SU-DHL-6 (cell line): ENCODE data around the gene MCU.

Experiments used
- H2AFZ ChIP-seq: fragments of 200-600 bp; sonication (generic); 2 replicates; pipeline ENCODE4 v1.6.1; 2014; ENCODE audit warnings: low read depth, mild to moderate bottlenecking, moderate library complexity, mixed read lengths, antibody characterized with exemption, low read length; ENCODE audit not compliant: severe bottlenecking
- H3F3A ChIP-seq: fragments of 200-600 bp; shearing (Covaris generic); 2 replicates; pipeline ENCODE4 v1.6.0; 2016; ENCODE audit warnings: antibody characterized with exemption, mild to moderate bottlenecking; ENCODE audit not compliant: insufficient read depth
- H3K27ac ChIP-seq: fragments of 200-600 bp; sonication (generic); 2 replicates; pipeline ENCODE4 v1.5.1; 2016; ENCODE audit warnings: low read depth, mild to moderate bottlenecking, low read length, moderate library complexity, mixed read lengths
- H3K27me3 ChIP-seq: fragments of 200-600 bp; sonication (generic), shearing (Covaris generic); 2 replicates; pipeline ENCODE4 v1.6.0; 2014; ENCODE audit warnings: mild to moderate bottlenecking, low read length
- H3K36me3 ChIP-seq: fragments of 200-600 bp; sonication (generic); 2 replicates; pipeline ENCODE4 v1.6.1; 2014; ENCODE audit warnings: mild to moderate bottlenecking, low read length, mixed read lengths
- H3K4me2 ChIP-seq: fragments of 300-600, 200-600 bp; shearing (Covaris generic), sonication (generic); 2 replicates; pipeline ENCODE4 v1.6.0; 2014; ENCODE audit warnings: low read length, low read depth, mild to moderate bottlenecking; ENCODE audit not compliant: poor library complexity, severe bottlenecking
- H3K4me3 ChIP-seq: fragments of 200-600 bp; sonication (generic); 2 replicates; pipeline ENCODE4 v1.5.1; 2014; ENCODE audit warnings: antibody characterized with exemption, low read length, mild to moderate bottlenecking, mixed read lengths; ENCODE audit not compliant: insufficient read depth, poor library complexity, severe bottlenecking
- H3K79me2 ChIP-seq: fragments of 200-600 bp; sonication (generic); 2 replicates; pipeline ENCODE4 v1.6.1; 2014; ENCODE audit warnings: mild to moderate bottlenecking, low read length, moderate library complexity; ENCODE audit not compliant: insufficient read depth
- H3K9ac ChIP-seq: fragments of 200-600 bp; sonication (generic); 2 replicates; pipeline ENCODE4 v1.7.0; 2014; ENCODE audit warnings: mild to moderate bottlenecking, low read length
- H3K9me2 ChIP-seq: fragments of 200-600 bp; sonication (generic); replicated peaks from 2 replicates; pipeline ENCODE4 v1.6.1; 2014; ENCODE audit warnings: low read length; ENCODE audit not compliant: insufficient read depth
- H3K9me3 ChIP-seq: fragments of 200-600 bp; sonication (generic); 2 replicates; pipeline ENCODE4 v1.6.1; 2014; ENCODE audit warnings: low read length, mixed read lengths; ENCODE audit not compliant: insufficient read depth
- H4K20me1 ChIP-seq: fragments of 200-600 bp; sonication (generic); 2 replicates; pipeline ENCODE4 v1.6.1; 2014; ENCODE audit warnings: low read depth, mild to moderate bottlenecking, antibody characterized with exemption, low read length, moderate library complexity, mixed read lengths
- EZH2phosphoT487 ChIP-seq: fragments of 200-600 bp; sonication (generic), shearing (Covaris generic); conservative IDR thresholded peaks from 2 replicates; pipeline ENCODE4 v1.6.1; 2018; ENCODE audit warnings: mild to moderate bottlenecking, antibody characterized with exemption, low read length, moderate library complexity, mixed read lengths
- TF ChIP-seq, protein P1 (sequence below): fragments of 200-600 bp; sonication (generic); IDR thresholded peaks from one replicate; pipeline ENCODE4 v1.5.1; 2017; ENCODE audit warnings: antibody characterized with exemption, mild to moderate bottlenecking, low read length, moderate library complexity; ENCODE audit not compliant: insufficient read depth, poor library complexity, severe bottlenecking

Gene MCU

DNA sequence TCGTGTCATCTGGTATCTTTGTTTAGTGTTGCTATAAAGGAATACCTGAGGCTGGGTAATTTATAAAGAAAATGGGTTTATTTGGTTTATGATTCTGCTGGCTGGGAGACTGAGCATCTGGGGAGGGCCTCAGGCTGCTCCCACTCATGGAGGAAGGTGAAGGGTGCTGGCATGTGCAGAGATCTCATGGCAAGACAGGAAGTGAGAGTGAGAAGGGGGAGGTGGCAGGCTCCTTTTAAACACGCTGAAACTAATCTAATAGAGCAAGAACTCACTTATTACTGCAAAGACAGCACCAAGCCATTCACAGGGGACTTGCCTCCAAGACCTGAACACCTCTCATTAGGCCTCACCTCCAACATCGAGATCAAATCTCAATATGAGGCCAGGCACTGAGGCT is 212.9 kb downstream of the MCU start:
- no peak overlapping the region for H3K4me2 ChIP-seq
- no peak overlapping the region for H3K4me3 ChIP-seq
- no peak overlapping the region for H3K27ac ChIP-seq
- H4K20me1 ChIP-seq = no peaks in the 10 kb centered on the region
- TF ChIP-seq, protein P1, sequence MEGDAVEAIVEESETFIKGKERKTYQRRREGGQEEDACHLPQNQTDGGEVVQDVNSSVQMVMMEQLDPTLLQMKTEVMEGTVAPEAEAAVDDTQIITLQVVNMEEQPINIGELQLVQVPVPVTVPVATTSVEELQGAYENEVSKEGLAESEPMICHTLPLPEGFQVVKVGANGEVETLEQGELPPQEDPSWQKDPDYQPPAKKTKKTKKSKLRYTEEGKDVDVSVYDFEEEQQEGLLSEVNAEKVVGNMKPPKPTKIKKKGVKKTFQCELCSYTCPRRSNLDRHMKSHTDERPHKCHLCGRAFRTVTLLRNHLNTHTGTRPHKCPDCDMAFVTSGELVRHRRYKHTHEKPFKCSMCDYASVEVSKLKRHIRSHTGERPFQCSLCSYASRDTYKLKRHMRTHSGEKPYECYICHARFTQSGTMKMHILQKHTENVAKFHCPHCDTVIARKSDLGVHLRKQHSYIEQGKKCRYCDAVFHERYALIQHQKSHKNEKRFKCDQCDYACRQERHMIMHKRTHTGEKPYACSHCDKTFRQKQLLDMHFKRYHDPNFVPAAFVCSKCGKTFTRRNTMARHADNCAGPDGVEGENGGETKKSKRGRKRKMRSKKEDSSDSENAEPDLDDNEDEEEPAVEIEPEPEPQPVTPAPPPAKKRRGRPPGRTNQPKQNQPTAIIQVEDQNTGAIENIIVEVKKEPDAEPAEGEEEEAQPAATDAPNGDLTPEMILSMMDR = no peak
- TF ChIP-seq EZH2phosphoT487 = no peak
- H3K36me3 ChIP-seq = no peaks in the 10 kb centered on the region
- H3K9me2 ChIP-seq = no peaks in the 10 kb centered on the region
- no peak overlapping the region for H2AFZ ChIP-seq
- H3K27me3 ChIP-seq = no peaks in the 10 kb centered on the region
- H3K9me3 ChIP-seq = no peaks in the 10 kb centered on the region
- no peak overlapping the region for H3K9ac ChIP-seq
- no peaks in the 10 kb centered on the region for H3K79me2 ChIP-seq
- H3F3A ChIP-seq = no peaks in the 10 kb centered on the region

DNA sequence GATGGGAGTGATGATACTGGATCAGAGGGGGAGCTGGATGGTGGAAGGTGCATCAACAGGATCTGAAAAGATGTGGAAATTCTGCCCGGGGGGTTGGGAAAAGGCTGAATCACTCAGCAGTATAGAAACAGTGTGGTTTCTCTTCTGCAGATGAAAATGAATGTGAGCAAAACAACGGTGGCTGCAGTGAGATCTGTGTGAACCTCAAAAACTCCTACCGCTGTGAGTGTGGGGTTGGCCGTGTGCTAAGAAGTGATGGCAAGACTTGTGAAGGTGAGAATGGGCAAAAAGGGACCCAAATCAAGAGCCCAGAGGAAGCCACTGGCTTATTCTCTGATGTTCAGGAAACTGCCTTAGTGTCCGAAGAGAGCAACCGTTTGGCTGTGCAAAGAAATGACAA is 214.5 kb downstream of the MCU start:
- H3K9me3 ChIP-seq = no peaks in the 10 kb centered on the region
- H3K9ac ChIP-seq = no peak overlapping the region
- no peak overlapping the region for H2AFZ ChIP-seq
- H4K20me1 ChIP-seq = no peaks in the 10 kb centered on the region
- no peaks in the 10 kb centered on the region for H3K27me3 ChIP-seq
- TF ChIP-seq, protein P1 = no peak
- TF ChIP-seq EZH2phosphoT487 = no peak
- H3K27ac ChIP-seq = no peak overlapping the region
- H3K4me2 ChIP-seq = no peak overlapping the region
- H3K36me3 ChIP-seq = no peaks in the 10 kb centered on the region
- no peaks in the 10 kb centered on the region for H3K79me2 ChIP-seq
- H3K9me2 ChIP-seq = no peaks in the 10 kb centered on the region
- no peaks in the 10 kb centered on the region for H3F3A ChIP-seq
- H3K4me3 ChIP-seq = no peak overlapping the region

DNA sequence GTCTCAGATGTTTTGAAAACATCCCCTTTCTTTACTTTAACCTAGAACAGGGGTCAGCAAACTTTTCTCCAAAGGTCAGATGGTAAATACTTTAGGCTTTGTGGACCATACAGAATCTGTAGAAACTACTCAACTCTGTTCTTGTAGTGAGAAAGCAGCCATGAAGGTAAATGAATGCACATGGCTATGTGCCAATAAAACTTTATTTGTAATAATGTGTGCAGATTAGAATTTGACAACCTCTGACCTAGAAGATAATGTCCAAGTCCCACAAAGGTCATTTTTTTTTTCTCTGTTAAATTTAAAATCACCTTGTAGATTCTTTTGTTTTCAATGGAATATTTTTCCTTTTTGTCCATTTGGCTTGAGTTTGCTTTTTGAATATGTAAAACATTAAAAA is 218.8 kb downstream of the MCU start:
- no peak overlapping the region for H3K9ac ChIP-seq
- H3K9me2 ChIP-seq = no peaks in the 10 kb centered on the region
- no peaks in the 10 kb centered on the region for H3K27me3 ChIP-seq
- H2AFZ ChIP-seq = no peak overlapping the region
- no peaks in the 10 kb centered on the region for H4K20me1 ChIP-seq
- no peak overlapping the region for H3K27ac ChIP-seq
- H3K79me2 ChIP-seq = no peaks in the 10 kb centered on the region
- TF ChIP-seq EZH2phosphoT487 = no peak
- TF ChIP-seq, protein P1 = no peak
- H3K4me2 ChIP-seq = no peak overlapping the region
- no peaks in the 10 kb centered on the region for H3F3A ChIP-seq
- H3K4me3 ChIP-seq = no peak overlapping the region
- no peaks in the 10 kb centered on the region for H3K36me3 ChIP-seq
- H3K9me3 ChIP-seq = no peaks in the 10 kb centered on the region

DNA sequence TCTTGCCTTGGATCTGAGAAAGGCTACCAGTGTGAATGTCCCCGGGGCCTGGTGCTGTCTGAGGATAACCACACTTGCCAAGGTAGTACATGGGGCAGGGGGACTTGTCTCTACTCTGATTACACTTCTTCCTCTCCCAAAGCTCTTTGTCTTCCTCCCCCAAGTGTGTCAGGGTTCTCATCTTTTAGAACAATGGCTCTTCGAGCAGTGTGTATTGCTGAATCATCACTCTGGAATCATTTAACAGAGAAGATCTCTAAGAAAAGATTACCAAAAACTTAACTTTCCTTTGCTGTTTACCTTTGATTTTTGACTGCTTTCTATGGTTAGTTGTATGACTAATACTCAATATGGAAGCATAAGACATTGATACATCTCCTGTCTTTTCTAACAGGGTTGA is 219.8 kb downstream of the MCU start:
- Histone ChIP-seq H3K79me2 (no peaks in the 10 kb centered on the region), H4K20me1 (no peaks in the 10 kb centered on the region), H3K27me3 (no peaks in the 10 kb centered on the region), H3K4me3 (no peak overlapping the region), H3K36me3 (no peaks in the 10 kb centered on the region), H2AFZ (no peak overlapping the region), H3K4me2 (no peak overlapping the region), H3K27ac (no peak overlapping the region), H3F3A (no peaks in the 10 kb centered on the region), H3K9ac (no peak overlapping the region), H3K9me2 (no peaks in the 10 kb centered on the region), H3K9me3 (no peaks in the 10 kb centered on the region)
- TF ChIP-seq, protein P1 = no peak
- no peak for TF ChIP-seq EZH2phosphoT487
